ENCODE data around the gene APOBEC3A.

DNA sequence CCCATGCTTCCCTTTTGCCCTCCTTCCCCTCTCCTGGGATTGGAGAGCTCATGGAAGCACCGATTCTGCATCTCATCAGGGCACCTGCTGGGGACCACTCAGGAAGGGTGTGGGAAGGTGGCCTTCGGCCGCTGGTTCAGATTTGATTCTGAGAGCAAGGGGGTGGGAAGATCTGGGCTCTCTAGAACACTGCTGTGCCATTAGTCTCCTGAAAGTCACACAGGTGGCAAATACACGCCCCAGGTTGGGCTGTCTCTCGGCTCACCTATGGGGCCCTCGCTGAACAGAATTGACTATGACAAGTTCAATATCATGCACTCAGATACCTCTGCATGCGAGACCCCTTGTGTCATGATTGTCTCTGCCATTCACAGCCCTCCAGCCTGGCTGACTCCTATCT, 12.8 kb upstream of the APOBEC3A start:
- TF ChIP-seq, protein P1, sequence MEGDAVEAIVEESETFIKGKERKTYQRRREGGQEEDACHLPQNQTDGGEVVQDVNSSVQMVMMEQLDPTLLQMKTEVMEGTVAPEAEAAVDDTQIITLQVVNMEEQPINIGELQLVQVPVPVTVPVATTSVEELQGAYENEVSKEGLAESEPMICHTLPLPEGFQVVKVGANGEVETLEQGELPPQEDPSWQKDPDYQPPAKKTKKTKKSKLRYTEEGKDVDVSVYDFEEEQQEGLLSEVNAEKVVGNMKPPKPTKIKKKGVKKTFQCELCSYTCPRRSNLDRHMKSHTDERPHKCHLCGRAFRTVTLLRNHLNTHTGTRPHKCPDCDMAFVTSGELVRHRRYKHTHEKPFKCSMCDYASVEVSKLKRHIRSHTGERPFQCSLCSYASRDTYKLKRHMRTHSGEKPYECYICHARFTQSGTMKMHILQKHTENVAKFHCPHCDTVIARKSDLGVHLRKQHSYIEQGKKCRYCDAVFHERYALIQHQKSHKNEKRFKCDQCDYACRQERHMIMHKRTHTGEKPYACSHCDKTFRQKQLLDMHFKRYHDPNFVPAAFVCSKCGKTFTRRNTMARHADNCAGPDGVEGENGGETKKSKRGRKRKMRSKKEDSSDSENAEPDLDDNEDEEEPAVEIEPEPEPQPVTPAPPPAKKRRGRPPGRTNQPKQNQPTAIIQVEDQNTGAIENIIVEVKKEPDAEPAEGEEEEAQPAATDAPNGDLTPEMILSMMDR (IDR thresholded peaks at IDR 0.05; ENCODE audit: control extremely low read depth in 1 of 3, insufficient read depth in 1 of 3, low read depth in 1 of 3, low read length in 3 of 3) = no peak
- no peak for TF ChIP-seq TCF12 (IDR thresholded peaks at IDR 0.05; ENCODE audit: low read depth, low read length)
- no peak for TF ChIP-seq SAP30 (IDR thresholded peaks at IDR 0.05; ENCODE audit: insufficient read depth, insufficient replicate concordance, low read length)
- TF ChIP-seq EP300 (IDR thresholded peaks at IDR 0.05; ENCODE audit: borderline replicate concordance in 1 of 2, low read depth in 2 of 2, low read length in 2 of 2) = no peak
- TF ChIP-seq POLR2A (IDR thresholded peaks at IDR 0.05; ENCODE audit: control extremely low read depth in 1 of 2, low read depth in 2 of 2, low read length in 2 of 2) = no peak
- TF ChIP-seq GABPA (IDR thresholded peaks at IDR 0.05; ENCODE audit: borderline replicate concordance, insufficient read depth, low read length) = no peak
- TF ChIP-seq RAD21 (IDR thresholded peaks at IDR 0.05 in 1 of 2, conservative IDR thresholded peaks at IDR 0.05 in 1 of 2; ENCODE audit: low read depth in 2 of 2, low read length in 2 of 2) = no peak
- no peak for TF ChIP-seq TAF1 (IDR thresholded peaks at IDR 0.05; ENCODE audit: low read depth, low read length)
- no peak for TF ChIP-seq BCL11A (IDR thresholded peaks at IDR 0.05; ENCODE audit: low read depth in 2 of 2, low read length in 2 of 2)
- TF ChIP-seq, protein P2, sequence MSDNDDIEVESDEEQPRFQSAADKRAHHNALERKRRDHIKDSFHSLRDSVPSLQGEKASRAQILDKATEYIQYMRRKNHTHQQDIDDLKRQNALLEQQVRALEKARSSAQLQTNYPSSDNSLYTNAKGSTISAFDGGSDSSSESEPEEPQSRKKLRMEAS (IDR thresholded peaks at IDR 0.05) = no peak
- TF ChIP-seq HDAC6 (IDR thresholded peaks at IDR 0.05; ENCODE audit: low read depth, low read length) = no peak
- no peak for TF ChIP-seq SIX5 (IDR thresholded peaks at IDR 0.05; ENCODE audit: low read depth, low read length)
- TF ChIP-seq, protein P3, sequence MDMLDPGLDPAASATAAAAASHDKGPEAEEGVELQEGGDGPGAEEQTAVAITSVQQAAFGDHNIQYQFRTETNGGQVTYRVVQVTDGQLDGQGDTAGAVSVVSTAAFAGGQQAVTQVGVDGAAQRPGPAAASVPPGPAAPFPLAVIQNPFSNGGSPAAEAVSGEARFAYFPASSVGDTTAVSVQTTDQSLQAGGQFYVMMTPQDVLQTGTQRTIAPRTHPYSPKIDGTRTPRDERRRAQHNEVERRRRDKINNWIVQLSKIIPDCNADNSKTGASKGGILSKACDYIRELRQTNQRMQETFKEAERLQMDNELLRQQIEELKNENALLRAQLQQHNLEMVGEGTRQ (IDR thresholded peaks at IDR 0.05; ENCODE audit: low read length) = no peak
- TF ChIP-seq MAFK (IDR thresholded peaks at IDR 0.05; ENCODE audit: low read depth, low read length) = no peak
